Lower leg skin (tissue), 3 donors: ENCODE data around the gene IFFO2.

Experiments used
- POLR2A ChIP-seq, 2 donors: fragments of 450-650 bp; IDR thresholded peaks; one replicate each; pipeline ENCODE4 v1.6.1; 2016 to 2017; ENCODE audit warnings: antibody characterized with exemption in 2 of 2, mild to moderate bottlenecking in 1 of 2, moderate library complexity in 1 of 2
- TF ChIP-seq, protein P1 (sequence below), 3 donors: fragments of 450-650 bp; IDR thresholded peaks; one replicate each; pipeline ENCODE4 v1.5.1; 2016; ENCODE audit warnings: antibody characterized with exemption in 3 of 3, mild to moderate bottlenecking in 3 of 3, moderate library complexity in 2 of 3

DNA sequence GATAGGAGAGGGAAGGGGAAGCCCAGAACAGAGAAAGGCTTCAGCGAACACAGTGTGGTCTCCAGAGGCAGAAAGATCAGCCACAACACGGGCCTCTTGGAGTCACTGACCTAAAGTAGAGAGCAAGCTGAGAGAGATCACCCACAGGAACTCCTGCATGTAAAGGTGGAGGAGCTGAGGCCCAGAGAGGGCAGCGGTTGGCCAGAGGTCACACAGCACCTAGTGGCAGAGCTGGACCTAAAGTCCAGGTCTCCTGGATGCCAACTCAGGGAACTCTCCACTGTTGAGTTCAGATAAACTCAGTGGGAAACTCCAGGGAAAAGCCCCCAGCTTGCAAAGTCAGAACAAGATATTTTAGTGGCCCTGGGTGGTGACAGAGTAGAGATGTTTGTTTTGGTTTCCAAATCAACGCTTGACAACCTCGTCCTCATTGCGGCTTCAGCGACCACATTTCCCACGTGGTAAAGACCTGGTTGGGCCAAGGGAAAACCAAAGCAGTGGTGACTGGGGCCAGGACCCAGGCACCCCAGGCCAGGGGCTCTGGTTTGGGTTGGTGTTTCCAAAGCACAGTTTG lies 4.6 kb downstream of the IFFO2 start:
- TF ChIP-seq, protein P1, sequence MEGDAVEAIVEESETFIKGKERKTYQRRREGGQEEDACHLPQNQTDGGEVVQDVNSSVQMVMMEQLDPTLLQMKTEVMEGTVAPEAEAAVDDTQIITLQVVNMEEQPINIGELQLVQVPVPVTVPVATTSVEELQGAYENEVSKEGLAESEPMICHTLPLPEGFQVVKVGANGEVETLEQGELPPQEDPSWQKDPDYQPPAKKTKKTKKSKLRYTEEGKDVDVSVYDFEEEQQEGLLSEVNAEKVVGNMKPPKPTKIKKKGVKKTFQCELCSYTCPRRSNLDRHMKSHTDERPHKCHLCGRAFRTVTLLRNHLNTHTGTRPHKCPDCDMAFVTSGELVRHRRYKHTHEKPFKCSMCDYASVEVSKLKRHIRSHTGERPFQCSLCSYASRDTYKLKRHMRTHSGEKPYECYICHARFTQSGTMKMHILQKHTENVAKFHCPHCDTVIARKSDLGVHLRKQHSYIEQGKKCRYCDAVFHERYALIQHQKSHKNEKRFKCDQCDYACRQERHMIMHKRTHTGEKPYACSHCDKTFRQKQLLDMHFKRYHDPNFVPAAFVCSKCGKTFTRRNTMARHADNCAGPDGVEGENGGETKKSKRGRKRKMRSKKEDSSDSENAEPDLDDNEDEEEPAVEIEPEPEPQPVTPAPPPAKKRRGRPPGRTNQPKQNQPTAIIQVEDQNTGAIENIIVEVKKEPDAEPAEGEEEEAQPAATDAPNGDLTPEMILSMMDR (IDR thresholded peaks at IDR 0.05), result no peak
- TF ChIP-seq POLR2A (IDR thresholded peaks at IDR 0.05), result no peak
